ENCODE data around the gene TRPV3. TPM values are rescaled to one million over a fixed set of nuclear protein-coding genes. Genes with fewer than 3 reads are reported as not detected.

TRPV3 gene
- total RNA-seq, result under 0.01 TPM in 1 of 2 replicates, not detected in the other

GRCh38 chr17:3557768-3558583 lies at the start of gene TRPV3:
Gene TRPV3 (minus strand): TSS chr17:3557812. CDS start chr17:3554850, 2,962 bp downstream.

GRCh38 chr17:3475812-3476610 lies 81.6 kb downstream of the TRPV3 start, which contains the start of gene ASPA:
Gene ASPA (plus strand): TSS chr17:3475997. CDS start chr17:3476160, 163 bp downstream.

GRCh38 chr17:3471599-3471998 lies 86.0 kb downstream of the TRPV3 start, which contains the start of gene SPATA22:
Gene SPATA22 (minus strand): TSS chr17:3471819. CDS start chr17:3469325, 2,494 bp downstream.

Other genes with a start within 250 kb of the TRPV3 start
- gene OR3A2, start 171.5 kb downstream of the TRPV3 start, total RNA-seq, result under 0.01 TPM in 1 of 2 replicates, not detected in the other
- gene OR1E1, start 159.4 kb downstream of the TRPV3 start, total RNA-seq, result not detected in 2 replicates
- not detected in 2 replicates for gene OR3A3, start 146.4 kb downstream of the TRPV3 start, total RNA-seq
- gene OR1E2, start 124.0 kb downstream of the TRPV3 start, total RNA-seq, result not detected in 2 replicates
- gene SPATA22, start 86.0 kb downstream of the TRPV3 start, total RNA-seq, result 0.30 and 1.3 TPM in 2 replicates
- under 0.01 TPM in 1 of 2 replicates, not detected in the other for gene ASPA, start 81.8 kb downstream of the TRPV3 start, total RNA-seq
- gene TRPV1, start 51.6 kb upstream of the TRPV3 start, total RNA-seq, result 0.32 and 0.76 TPM in 2 replicates
- 12.3 and 15.8 TPM in 2 replicates for gene SHPK, start 78.4 kb upstream of the TRPV3 start, total RNA-seq
- gene CTNS, start 78.9 kb upstream of the TRPV3 start, total RNA-seq, result 17.9 and 21.7 TPM in 2 replicates
- 156 and 263 TPM in 2 replicates for gene TAX1BP3, start 110.8 kb upstream of the TRPV3 start, total RNA-seq
- gene EMC6, start 111.0 kb upstream of the TRPV3 start, total RNA-seq, result 14.6 and 41.6 TPM in 2 replicates
- 0.32 and 1.4 TPM in 2 replicates for gene P2RX5, start 138.3 kb upstream of the TRPV3 start, total RNA-seq
- 7.5 and 11.7 TPM in 2 replicates for gene HASPIN, start 166.1 kb upstream of the TRPV3 start, total RNA-seq
- 27.3 and 28.7 TPM in 2 replicates for gene ITGAE, start 243.4 kb upstream of the TRPV3 start, total RNA-seq

All from epithelial cell of umbilical artery (primary cell).